OCI-LY3 (cell line): ENCODE data around the gene ASIC3.

Experiments used
- EZH2phosphoT487 ChIP-seq: fragments of 200-600 bp; shearing (Covaris generic); IDR thresholded peaks from 2 replicates; pipeline ENCODE4 v1.6.1; 2018; ENCODE audit warnings: antibody characterized with exemption, mixed run types, low read depth
- TF ChIP-seq, protein P1 (sequence below): fragments of 200-600, 300-600 bp; sonication (generic); IDR thresholded peaks from 2 replicates; pipeline ENCODE4 v1.5.1; 2014; ENCODE audit warnings: antibody characterized with exemption, low read length, low read depth

GRCh38 chr7:151017370-151017952, 30.9 kb upstream of the ASIC3 start:
- TF ChIP-seq EZH2phosphoT487 = no peak
- TF ChIP-seq, protein P1, sequence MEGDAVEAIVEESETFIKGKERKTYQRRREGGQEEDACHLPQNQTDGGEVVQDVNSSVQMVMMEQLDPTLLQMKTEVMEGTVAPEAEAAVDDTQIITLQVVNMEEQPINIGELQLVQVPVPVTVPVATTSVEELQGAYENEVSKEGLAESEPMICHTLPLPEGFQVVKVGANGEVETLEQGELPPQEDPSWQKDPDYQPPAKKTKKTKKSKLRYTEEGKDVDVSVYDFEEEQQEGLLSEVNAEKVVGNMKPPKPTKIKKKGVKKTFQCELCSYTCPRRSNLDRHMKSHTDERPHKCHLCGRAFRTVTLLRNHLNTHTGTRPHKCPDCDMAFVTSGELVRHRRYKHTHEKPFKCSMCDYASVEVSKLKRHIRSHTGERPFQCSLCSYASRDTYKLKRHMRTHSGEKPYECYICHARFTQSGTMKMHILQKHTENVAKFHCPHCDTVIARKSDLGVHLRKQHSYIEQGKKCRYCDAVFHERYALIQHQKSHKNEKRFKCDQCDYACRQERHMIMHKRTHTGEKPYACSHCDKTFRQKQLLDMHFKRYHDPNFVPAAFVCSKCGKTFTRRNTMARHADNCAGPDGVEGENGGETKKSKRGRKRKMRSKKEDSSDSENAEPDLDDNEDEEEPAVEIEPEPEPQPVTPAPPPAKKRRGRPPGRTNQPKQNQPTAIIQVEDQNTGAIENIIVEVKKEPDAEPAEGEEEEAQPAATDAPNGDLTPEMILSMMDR = no peak
